ENCODE measurements around the gene TOM1L2.

Gene TOM1L2

GRCh38 chr17:17857496-17857895 is 114.7 kb downstream of the TOM1L2 start:
- no peak overlapping the region for H3K27ac ChIP-seq (ENCODE audit: low read length)
- H3K36me3 ChIP-seq (ENCODE audit: insufficient read depth, low read length), result no peaks in the 10 kb centered on the region
- no peaks in the 10 kb centered on the region for H3K79me2 ChIP-seq (ENCODE audit: insufficient read depth, low read length)
- no peak overlapping the region for H3K4me3 ChIP-seq (ENCODE audit: low read depth in 1 of 2, low read length in 2 of 2)
- H2AFZ ChIP-seq (ENCODE audit: low read depth, low read length), result no peak overlapping the region
- H3K9ac ChIP-seq (ENCODE audit: low read depth, low read length), result no peak overlapping the region
- no peak for TF ChIP-seq CTCF (IDR thresholded peaks at IDR 0.05; ENCODE audit: borderline replicate concordance, extremely low read depth, low read length, poor library complexity, severe bottlenecking)
- no peaks in the 10 kb centered on the region for H3K9me3 ChIP-seq (ENCODE audit: insufficient read depth, low read length, severe bottlenecking)
- no peaks in the 10 kb centered on the region for H3K27me3 ChIP-seq (ENCODE audit: insufficient read depth, low read length, poor library complexity)
- no peaks in the 10 kb centered on the region for H3K4me1 ChIP-seq (ENCODE audit: insufficient read depth, low read length)
- no peak for ATAC-seq (ENCODE audit: insufficient read depth, low read depth)
- peaks cover 3% of the 10 kb centered on the region; the same call in 1 of the 2 replicates for H4K20me1 ChIP-seq (ENCODE audit: insufficient read depth, low read length)
- no peak for DNase-seq
- no peak overlapping the region for H3K4me2 ChIP-seq (ENCODE audit: insufficient read depth, low read length)

GRCh38 chr17:17856386-17856785 is 115.8 kb downstream of the TOM1L2 start:
- ATAC-seq (ENCODE audit: insufficient read depth, low read depth) (no peak), DNase-seq (no peak)
- Histone ChIP-seq H3K36me3 (ENCODE audit: insufficient read depth, low read length) (no peaks in the 10 kb centered on the region), H3K4me2 (ENCODE audit: insufficient read depth, low read length) (no peak overlapping the region), H2AFZ (ENCODE audit: low read depth, low read length) (no peak overlapping the region), H3K4me1 (ENCODE audit: insufficient read depth, low read length) (no peaks in the 10 kb centered on the region), H3K9ac (ENCODE audit: low read depth, low read length) (no peak overlapping the region), H3K27ac (ENCODE audit: low read length) (no peak overlapping the region), H3K4me3 (ENCODE audit: low read depth in 1 of 2, low read length in 2 of 2) (no peak overlapping the region), H3K27me3 (ENCODE audit: insufficient read depth, low read length, poor library complexity) (no peaks in the 10 kb centered on the region), H3K9me3 (ENCODE audit: insufficient read depth, low read length, severe bottlenecking) (no peaks in the 10 kb centered on the region), H3K79me2 (ENCODE audit: insufficient read depth, low read length) (no peaks in the 10 kb centered on the region), H4K20me1 (ENCODE audit: insufficient read depth, low read length) (peaks cover 3% of the 10 kb centered on the region; the same call in 1 of the 2 replicates)
- TF ChIP-seq EZH2 (IDR thresholded peaks at IDR 0.05; ENCODE audit: borderline replicate concordance, low read depth, low read length, severe bottlenecking), result no peak
- no peak for TF ChIP-seq CTCF (IDR thresholded peaks at IDR 0.05; ENCODE audit: borderline replicate concordance, extremely low read depth, low read length, poor library complexity, severe bottlenecking)

GRCh38 chr17:17855976-17856375 is 116.2 kb downstream of the TOM1L2 start:
- Histone ChIP-seq H3K9ac (ENCODE audit: low read depth, low read length) (no peak overlapping the region), H3K4me1 (ENCODE audit: insufficient read depth, low read length) (peaks cover under 1% of the 10 kb centered on the region; the same call in 1 of the 2 replicates), H3K79me2 (ENCODE audit: insufficient read depth, low read length) (no peaks in the 10 kb centered on the region), H3K27me3 (ENCODE audit: insufficient read depth, low read length, poor library complexity) (no peaks in the 10 kb centered on the region), H4K20me1 (ENCODE audit: insufficient read depth, low read length) (peaks cover 3% of the 10 kb centered on the region; the same call in 1 of the 2 replicates), H3K4me3 (ENCODE audit: low read depth in 1 of 2, low read length in 2 of 2) (no peak overlapping the region), H3K9me3 (ENCODE audit: insufficient read depth, low read length, severe bottlenecking) (no peaks in the 10 kb centered on the region), H3K36me3 (ENCODE audit: insufficient read depth, low read length) (no peaks in the 10 kb centered on the region), H2AFZ (ENCODE audit: low read depth, low read length) (no peak overlapping the region), H3K4me2 (ENCODE audit: insufficient read depth, low read length) (no peak overlapping the region), H3K27ac (ENCODE audit: low read length) (no peak overlapping the region)
- ATAC-seq (ENCODE audit: insufficient read depth, low read depth), result no peak
- DNase-seq, result no peak
- TF ChIP-seq CTCF (IDR thresholded peaks at IDR 0.05; ENCODE audit: borderline replicate concordance, extremely low read depth, low read length, poor library complexity, severe bottlenecking) (no peak), EZH2 (IDR thresholded peaks at IDR 0.05; ENCODE audit: borderline replicate concordance, low read depth, low read length, severe bottlenecking) (no peak)
